A673 (cell line): ENCODE results near the gene CREB5.

Source experiments
- EZH2 ChIP-seq: fragments of 200-600 bp; sonication (generic); IDR thresholded peaks from 2 replicates; pipeline ENCODE4 v1.6.1; 2017; ENCODE audit warnings: borderline replicate concordance, low read depth, mild to moderate bottlenecking, mixed read lengths, antibody characterized with exemption, low read length; ENCODE audit not compliant: poor library complexity, severe bottlenecking
- TF ChIP-seq, protein P1 (sequence below): fragments of 300-800, 200-600 bp; sonication (generic); conservative IDR thresholded peaks from 2 replicates; pipeline ENCODE4 v1.5.1; 2017; ENCODE audit warnings: low read depth, mild to moderate bottlenecking, antibody characterized with exemption, low read length, moderate library complexity, mixed read lengths

DNA sequence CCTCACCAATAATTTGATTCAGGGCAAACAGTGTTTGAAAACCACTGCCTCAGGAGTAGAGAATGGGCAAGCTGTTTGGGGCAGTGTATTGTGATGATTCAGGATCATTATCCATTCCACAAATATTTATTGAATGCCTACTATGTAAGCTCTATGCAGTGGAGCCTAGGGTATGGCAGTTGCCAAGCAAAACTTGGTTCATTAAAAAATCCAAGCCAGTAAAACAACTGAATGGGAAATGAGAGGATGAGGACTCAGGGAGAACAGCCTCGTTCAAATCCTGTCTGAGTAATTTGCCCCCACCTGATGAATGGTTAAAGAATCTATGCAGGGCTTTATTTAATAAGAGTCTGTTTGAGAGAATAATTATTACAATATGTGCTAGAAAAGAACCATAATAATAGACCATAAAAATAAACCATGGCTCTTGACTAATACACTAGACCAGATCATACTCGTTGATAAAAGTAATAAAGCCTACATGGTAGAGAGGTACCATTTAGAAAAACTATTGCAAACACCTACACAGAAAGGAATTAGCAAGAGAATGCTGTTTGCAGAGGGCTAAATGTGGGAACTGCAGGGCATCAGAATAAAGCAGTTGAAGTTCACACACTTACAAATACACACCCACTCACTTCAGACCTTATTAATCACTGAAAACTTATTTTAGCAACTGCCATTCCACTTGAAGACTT lies 71.7 kb downstream of the CREB5 start:
- TF ChIP-seq, protein P1, sequence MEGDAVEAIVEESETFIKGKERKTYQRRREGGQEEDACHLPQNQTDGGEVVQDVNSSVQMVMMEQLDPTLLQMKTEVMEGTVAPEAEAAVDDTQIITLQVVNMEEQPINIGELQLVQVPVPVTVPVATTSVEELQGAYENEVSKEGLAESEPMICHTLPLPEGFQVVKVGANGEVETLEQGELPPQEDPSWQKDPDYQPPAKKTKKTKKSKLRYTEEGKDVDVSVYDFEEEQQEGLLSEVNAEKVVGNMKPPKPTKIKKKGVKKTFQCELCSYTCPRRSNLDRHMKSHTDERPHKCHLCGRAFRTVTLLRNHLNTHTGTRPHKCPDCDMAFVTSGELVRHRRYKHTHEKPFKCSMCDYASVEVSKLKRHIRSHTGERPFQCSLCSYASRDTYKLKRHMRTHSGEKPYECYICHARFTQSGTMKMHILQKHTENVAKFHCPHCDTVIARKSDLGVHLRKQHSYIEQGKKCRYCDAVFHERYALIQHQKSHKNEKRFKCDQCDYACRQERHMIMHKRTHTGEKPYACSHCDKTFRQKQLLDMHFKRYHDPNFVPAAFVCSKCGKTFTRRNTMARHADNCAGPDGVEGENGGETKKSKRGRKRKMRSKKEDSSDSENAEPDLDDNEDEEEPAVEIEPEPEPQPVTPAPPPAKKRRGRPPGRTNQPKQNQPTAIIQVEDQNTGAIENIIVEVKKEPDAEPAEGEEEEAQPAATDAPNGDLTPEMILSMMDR, result no peak
- no peak for TF ChIP-seq EZH2
